ENCODE measurements around the gene COPG2. TPM values are rescaled to one million over a fixed set of nuclear protein-coding genes. Genes with fewer than 3 reads are reported as not detected.
"Not testable (repeated sequence)": the region's sequence is repeated elsewhere in the genome, so short reads cannot be mapped to it uniquely, and the experiment has no call there.

The COPG2 gene
- polyA plus RNA-seq, 1 donor = 44.5 TPM

- DNase-seq = no peak
Measured at GRCh38 chr7:130649004-130649790, 19.4 kb downstream of the COPG2 start.

DNA sequence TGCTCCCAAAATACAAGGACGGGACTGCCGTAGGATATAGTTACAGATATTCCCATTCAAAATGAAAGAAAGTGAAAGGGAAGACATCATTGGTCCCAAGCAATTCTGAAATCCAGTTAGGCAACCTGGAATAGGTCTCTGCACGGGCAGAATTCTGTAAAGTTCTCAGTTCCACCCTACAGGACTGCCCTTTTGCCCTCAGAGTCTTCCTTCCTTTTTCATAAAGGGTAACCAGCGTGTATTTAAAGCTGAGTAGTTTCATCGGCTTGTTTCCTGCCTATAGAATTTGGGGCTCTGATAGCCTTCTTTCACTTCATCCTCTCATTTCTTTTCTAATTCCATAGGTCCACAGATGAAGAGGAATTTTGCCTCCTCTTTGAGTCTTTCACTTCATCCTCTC, 20.0 kb downstream of the COPG2 start:
- DNase-seq = no peak

DNA sequence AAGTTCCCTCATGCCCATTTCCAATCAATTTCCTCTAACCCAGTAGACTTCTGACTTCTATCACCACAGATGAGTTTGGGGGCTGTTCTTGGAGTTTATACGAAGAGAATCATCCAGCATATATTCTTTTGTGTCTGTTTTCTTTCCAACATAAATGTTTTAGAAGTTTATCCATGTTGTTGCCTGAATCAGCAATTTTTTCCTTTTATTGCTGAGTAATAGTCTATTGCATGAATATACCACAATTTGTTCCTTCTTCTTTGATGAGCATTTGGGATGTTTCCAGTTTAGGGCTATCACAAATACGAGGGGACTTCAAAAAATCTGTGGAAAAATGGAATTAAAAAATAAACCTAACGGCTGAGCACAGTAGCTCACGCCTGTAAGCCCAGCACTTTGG, 26.2 kb downstream of the COPG2 start:
- no peak for DNase-seq

DNA sequence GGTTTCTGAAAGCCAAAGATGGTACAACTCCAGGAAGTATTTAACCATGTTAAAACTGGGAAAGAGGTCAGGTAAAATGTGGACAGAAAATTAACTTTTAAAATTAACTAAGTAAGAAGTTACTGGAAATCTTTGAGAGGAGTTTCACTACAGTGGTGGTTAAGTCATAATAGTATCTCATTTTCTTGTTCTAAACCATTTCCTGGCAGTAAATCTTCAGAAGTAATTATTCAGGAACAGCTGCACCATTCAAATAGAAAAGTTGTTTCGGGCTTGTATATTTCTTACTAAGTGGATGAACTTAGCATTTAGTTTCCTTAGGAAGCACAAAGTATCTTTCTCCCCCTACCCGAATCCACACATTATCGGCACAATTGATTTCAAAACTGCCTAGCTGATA, 27.1 kb downstream of the COPG2 start:
- no peak for DNase-seq

DNA sequence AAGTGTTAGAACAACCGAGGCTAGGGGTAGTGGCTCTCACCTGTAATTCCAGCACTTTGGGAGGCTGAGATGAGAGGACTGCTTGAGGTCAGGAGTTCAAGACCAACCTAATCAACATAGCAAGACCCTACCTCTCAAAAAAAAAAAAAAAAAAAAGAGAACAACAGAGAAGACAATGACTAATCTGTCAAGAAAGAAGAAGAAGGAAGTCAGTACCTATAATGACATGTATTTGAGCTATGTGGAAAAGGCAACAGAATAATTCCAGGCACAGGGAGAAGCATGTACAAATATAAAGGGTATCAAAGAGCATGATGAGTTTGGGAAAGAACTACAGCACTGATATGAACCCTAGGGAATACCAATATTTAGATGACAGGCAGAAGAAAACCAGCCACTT, 27.5 kb downstream of the COPG2 start:
- DNase-seq = no peak

- DNase-seq = no peak
Measured at GRCh38 chr7:130639388-130639787, 29.2 kb downstream of the COPG2 start.

- no peak for DNase-seq
Measured at GRCh38 chr7:130632111-130632510, 36.4 kb downstream of the COPG2 start.

DNA sequence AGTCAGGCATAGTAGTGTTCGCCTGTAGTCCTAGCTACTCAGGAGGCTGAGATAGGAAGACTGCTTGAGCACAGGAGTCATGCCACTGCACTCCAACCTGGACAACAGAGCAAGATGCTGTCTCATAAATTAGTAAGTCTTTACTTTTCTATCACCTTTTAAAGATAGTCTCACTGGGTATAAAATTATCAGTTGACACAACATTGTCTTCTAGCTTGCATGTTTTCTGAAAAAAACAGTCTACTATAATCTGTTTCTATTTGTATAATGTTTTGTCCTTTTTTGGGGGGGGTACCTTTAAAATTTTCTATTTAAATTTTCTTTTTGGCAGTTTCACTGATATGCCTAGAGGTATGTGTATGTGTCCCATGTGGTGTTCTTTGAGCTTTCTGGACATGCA, 39.6 kb downstream of the COPG2 start:
- no peak for DNase-seq

- no peak for DNase-seq
Measured at GRCh38 chr7:130627775-130628174, 40.8 kb downstream of the COPG2 start.

GRCh38 chr7:130622866-130623265, 45.7 kb downstream of the COPG2 start:
- DNase-seq = no peak

DNA sequence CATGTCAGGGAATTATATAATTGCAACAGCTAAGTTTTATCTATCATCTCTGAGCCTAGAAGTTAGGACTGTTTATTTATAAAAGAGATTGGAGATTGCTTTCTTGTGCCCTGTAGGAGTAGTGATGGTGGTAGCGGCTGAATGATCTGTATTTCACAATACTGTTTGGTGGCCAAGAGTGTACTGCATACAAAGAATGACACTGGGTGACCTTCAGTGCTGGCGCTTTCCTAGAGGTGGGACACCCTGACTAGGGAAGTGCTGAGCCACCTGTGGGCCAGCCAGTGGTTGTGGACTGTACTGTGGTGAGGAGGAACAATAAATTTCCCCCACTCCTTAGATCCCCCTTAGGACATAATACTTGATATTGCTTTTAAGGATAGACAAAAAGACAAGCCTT, 53.0 kb downstream of the COPG2 start:
- no peak for DNase-seq

DNA sequence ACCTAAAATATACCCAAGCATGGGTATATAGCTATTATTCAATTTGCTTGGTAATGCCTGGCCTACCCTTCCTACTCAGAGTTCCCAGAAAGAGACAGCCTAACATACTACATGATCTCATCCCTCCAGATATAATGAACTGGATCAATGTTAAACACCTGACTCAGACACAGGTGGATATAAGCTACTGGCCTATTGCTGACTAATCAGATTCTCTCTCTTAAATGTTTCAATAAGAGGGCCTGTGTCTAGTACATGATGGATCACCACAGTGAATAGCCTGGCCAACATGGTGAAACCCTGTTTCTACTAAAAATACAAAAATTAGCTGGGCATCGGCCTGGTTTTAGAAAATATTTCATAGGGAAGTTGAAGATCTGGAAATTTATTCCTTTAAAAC, 54.1 kb downstream of the COPG2 start:
- DNase-seq = no peak

- DNase-seq = no peak
Measured at GRCh38 chr7:130611218-130611617, 57.3 kb downstream of the COPG2 start.

DNA sequence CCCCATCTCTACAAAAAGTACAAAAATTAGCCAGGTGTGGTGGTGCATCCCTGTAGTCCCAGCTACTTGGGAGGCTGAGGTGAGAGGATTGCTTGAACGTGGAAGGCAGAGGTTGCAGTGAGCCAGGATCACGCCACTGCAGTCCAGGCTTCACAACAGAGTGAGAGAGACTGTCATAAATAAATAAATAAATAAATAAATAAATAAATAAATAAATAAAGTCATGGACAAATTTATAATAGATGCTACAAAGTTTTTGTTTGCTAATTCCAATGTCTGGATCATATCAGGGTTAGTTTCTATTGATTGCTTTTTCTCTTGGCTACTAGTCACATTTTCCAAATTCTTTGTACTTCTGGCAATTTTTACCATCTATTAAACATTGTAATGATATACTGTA, 61.5 kb downstream of the COPG2 start:
- not testable (repeated sequence) for DNase-seq

GRCh38 chr7:130606161-130606560, 62.4 kb downstream of the COPG2 start:
- no peak for DNase-seq

DNA sequence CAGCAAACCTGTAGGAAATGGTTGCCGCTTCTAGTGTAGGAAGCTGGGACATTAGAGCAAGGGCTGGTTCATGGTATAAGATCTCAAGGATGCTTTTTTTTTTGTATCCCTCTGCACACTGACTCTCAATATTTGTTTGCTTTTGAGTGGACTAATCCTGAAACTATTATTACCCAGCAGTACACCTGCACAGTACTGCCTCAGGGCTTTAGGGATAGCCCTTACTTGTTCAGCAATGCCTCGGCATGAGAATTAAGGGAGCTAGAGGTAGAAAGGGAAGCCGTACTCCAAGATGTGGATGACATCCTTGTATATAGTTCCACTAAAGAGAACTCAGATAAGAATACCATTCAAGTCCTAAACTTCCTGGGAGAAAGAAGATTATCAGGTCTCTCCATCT, 70.5 kb downstream of the COPG2 start:
- DNase-seq = no peak

DNA sequence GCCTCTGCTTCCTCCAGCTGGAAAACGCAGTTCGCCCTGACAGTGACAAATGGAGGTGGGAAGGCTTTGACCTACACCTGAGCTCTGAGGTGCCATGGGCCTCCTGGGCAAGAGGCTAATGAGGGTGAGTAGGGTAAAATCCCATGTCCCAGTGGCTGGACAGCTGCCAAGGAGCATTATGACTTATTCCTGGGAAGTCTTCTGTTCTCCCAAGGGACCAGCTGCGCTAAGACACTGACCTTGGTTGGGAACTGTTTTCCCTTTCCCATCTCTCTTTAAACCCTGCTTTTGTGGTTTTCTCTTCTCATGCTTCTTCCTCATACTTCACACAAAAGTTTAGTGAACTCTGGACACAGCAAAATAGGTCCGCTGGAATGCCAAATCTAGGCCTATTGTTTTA, 72.6 kb downstream of the COPG2 start:
- no peak for DNase-seq

DNA sequence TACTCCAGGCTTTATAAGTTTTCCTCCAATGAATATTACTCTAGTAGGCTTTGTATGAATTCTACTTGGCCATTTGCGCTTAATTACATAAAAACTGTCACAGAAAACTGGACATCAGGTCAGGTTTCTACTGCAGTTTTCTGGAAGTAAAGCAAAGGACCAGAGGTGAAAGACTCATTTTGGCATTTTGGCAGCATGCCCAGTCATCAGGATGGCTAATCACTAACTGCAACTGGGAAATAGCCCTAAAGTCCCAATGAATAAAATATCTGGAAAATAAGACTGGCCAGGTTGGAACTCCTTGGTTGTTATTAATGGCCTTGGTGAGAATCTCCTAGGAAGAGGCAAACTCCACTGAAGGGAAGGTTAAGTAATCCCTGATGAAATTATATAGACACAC, 75.5 kb downstream of the COPG2 start:
- no peak for DNase-seq

GRCh38 chr7:130591464-130591863, 77.1 kb downstream of the COPG2 start:
- not testable (repeated sequence) for DNase-seq

DNA sequence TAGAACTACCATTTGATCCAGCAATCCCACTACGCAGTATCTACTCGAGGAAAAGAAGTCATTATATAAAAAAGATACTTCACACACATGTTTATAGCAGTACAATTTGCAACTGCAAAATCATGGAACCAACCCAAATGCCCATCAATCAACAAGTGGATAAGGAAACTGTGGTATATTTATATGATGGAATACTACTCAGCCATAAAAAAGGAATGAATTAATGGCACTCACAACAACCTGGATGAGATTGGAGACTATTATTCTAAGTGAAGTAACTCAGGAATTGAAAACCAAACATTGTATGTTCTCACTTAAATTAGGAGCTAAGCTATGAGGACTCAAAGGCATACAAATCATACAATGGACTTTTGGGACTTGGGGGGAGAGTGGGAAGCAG, 82.6 kb downstream of the COPG2 start:
- not testable (repeated sequence) for DNase-seq

DNA sequence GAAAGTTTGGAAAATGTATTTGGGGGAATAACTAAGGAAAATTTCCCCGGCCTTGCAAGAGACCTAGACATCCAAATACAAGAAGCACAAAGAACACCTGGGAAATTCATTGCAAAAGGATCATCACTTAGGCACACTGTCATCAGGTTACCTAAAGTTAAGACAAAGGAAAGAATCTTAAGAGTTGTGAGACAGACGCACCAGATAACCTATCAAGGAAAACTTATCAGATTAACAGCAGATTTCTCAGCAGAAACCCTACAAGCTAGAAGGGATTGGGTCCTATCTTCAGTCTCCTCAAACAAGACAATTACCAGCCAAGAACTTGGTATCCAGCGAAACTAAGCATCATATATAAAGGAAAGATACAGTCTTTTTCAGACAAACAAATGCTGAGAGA, 93.4 kb downstream of the COPG2 start:
- DNase-seq = not testable (repeated sequence)

- not testable (repeated sequence) for DNase-seq
Measured at GRCh38 chr7:130570144-130570543, 98.4 kb downstream of the COPG2 start.

DNA sequence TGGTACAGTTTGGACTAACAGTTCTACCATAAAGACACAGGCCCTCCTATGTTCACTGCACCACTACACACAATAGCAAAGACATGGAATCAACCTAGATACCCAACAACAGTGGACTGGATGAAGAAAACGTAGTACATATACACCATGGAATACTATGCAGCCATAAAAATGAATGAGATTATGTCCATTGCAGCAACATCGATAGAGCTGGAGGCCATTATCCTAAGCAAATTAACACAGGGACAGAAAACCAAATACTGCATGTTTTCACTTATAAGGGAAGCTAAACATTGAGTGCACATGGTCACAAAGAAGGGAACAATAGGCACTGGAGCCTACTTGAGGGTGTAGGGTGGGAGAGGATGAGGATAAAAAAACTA, 101.7 kb downstream of the COPG2 start:
- no peak for DNase-seq

- no peak for DNase-seq
Measured at GRCh38 chr7:130566168-130566897, 102.2 kb downstream of the COPG2 start.

Measured in hindlimb muscle (tissue), 1 donor.